SIG-M5 treated with dmso at 0.1 percent for 504 hours (cell line): ENCODE data around the gene PLPPR1.
"Not testable (repeated sequence)": the region's sequence is repeated elsewhere in the genome, so short reads cannot be mapped to it uniquely, and the experiment has no call there.

ENCODE experiments used
- DNase-seq: peaks from one replicate; lab custom pipeline; 2025; ENCODE audit not compliant: unreplicated experiment; lab: John Stamatoyannopoulos, UW

Gene PLPPR1

DNA sequence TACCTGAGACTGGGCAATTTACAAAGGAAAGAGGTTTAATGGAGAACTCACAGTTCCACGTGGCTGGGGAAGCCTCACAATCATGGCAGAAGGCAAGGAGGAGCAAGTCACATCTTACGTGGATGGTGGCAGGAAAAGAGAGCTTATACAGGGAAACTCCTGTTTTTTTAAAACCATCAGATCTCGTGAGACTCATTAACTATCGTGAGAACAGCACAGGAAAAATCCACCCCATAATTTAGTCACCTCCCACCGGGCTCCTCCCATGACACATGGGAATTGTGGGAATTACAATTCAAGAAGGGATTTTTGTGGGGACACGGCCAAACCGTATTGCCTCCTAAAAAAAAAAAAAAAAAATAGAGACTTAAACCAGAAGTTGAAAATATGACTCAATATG is 11.1 kb downstream of the PLPPR1 start:
- not testable (repeated sequence) for DNase-seq

DNA sequence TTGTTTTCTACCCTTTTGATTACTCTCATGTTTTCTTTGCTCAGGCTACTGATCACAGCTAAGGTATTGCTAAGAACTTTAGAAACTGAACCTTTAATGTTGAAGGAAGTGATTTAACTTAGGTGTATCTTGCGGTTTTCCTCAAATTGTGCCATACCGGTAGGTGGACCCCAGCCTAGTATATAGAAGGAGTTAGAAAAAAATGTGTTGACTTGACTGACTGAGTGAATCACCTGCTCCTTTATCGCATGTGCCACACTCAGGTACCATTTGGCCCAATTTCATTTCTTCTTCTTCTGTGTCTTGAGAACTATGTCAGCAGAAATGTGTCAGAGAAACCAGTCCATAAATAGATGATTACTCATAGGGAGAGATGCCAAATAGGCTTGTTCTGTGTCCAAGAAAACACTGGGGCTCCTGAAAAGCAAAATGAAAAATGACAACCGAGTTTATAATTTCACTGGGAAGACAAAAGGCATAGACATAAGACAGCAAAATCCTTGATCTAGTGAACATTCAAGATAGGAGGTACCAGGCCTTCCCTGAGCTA is 19.4 kb downstream of the PLPPR1 start:
- DNase-seq: no peak

DNA sequence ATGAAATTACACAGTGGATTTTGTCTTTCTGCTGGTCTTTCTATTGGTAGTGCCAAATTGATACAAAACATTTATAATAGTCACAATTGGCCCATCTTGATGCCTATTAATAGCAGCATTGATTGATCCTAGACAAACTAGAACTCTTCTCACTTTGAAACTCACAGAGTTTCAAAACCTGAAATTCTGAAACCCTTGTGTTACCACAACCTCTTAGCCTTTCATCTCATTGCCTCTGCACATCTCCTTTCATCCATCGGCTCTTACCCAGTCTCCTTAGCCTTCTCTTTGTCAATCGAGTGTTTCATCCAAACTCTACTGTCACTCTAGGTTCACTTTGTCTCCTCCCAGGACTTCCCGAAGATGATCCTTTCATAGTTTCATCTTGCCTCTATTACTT is 22.1 kb downstream of the PLPPR1 start:
- DNase-seq: no peak

DNA sequence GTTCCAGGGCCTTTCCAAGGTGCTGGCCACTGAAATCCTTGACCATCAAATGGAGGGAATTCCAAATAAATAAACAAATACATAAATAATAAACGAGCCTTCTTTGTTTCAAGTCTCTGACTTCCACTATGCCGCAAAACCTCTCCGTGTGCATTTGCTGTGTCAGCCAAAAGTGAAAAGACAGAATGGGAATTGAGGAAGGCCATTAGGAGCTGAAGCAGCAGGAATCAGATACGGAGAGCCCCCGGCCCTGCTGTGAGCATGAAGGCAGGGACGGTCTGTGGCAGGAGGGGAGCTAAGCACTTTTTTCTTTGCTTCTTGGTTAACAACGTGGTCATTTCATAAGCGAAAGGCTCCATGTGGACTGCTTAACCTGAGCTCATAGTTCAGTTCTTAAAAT is 26.1 kb downstream of the PLPPR1 start:
- DNase-seq: no peak

DNA sequence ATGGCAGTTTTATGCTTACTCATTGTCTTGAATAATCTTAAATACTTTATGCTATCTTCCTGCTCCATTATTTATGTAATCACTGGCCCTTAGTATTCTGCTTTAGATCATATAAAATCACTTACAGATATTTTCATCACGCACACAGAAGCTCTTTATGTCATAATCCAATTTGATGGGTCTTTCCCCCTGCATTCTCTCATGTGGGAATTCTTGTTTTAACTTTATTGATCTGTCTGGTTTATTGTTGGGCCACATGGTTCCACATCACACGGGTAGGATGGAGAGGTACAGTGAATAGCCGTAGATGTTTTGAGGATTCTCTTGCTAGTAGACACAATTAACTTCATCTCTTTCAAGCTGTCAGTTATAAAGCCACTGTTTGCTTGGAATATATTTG is 27.0 kb downstream of the PLPPR1 start:
- DNase-seq: no peak

DNA sequence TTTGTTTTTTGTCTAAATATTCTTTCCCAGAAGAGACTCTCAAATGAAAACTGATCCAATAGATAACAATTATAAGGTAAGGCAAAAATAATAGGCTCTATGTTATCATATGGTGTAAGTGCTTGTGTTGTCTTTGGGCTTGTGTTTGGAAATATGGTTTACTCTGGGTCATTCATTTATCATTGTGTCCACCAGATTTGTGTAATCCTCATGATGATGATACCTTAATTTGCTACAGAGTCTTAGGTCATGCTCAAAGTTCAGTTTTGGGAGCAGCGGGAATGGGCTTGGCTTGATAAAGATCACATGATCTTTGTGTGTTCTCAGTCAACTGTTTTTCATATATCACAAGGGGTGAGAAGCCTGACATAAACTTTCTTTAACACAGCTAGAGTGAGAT is 34.2 kb downstream of the PLPPR1 start:
- DNase-seq: no peak

DNA sequence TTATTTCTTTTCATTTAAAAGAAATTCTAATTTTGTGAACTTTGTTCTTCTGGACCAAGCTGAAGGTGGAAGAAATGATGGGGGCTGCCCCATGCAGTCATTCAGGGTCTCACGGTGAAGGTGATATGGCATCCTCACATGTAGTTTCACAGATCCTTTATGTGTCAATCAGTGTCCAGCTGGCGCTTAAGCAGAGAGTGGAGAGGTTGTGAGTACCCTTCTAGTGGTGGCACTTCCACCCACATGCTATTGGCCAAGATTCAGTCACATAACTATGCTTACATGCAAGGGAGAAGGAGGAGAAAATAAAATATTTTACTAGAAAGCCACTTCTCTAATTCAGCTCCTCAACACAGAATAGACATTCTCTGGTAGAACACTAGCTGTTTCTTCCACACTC is 34.7 kb downstream of the PLPPR1 start:
- no peak for DNase-seq

DNA sequence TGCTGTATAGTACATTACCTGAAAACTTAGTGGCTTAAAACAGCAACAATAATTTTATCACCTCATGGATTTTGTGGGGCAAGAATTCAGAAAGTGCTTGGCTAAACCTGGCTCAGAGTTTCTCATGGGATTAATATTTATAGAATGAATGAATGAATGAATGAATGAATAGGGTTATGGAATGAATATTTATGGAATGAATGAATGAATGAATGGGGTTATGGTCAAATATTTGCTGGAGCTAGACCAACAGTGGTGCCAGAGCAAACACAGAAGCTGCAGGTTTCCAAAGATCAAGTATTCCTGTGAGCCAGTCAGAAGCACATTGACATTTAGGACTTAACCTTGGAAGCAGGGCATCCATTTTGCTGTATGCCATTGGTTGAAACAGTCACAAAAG is 35.7 kb downstream of the PLPPR1 start:
- DNase-seq: no peak

DNA sequence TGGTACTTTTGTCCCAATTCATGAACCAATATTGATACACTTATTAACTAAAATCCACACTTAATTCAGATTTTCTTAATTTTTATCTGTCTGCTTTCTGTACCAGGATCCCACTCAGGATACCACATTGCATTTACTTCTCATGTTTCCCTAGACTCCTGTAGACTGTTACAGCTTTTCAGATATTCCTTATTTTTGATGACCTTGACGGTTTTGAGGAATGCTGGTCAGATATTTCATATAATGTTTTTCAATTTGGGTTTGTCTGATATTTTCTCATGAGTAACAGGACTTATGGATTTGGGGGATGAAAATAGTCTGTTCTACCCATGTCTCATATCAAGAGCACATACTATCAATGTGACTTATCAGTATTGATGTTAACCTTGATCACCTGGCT is 37.4 kb downstream of the PLPPR1 start:
- DNase-seq: no peak

DNA sequence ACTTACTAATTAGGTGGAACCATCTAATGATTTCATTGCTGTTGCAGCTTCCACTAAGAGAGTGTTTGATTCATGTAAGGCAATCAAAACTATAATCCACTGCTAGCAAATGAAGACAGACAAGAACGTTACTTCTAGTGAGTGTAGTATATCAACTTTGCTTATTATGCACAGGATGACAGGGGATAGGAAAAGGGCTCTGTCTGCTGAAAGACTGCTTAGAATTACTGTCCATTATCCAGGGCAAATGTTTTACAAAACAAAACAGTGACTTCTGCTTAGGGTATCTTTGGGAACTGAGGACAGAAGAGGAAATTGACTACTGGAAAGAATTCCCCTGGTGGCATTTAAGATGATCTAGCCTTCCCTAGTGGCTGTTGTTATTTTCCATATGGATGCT is 40.2 kb downstream of the PLPPR1 start:
- DNase-seq: no peak

DNA sequence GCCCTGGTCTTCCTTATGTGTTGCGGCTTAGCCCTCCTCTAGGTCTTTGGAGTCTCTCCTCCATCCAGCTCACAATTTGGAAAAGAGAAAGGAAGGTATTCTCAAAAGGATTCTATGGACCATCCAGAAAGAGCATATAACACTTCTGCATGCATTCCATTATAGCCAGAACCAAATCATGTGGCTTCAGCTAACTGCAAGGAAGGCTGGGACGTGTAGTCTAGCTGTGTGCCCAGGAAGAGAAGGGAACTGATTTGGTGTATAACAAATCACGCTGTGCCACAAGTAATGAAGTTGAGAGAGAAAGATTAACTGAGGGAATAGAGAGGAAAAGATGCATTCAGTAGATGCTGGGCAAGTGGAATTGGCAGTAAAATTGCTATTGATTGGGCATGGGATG is 43.7 kb downstream of the PLPPR1 start:
- no peak for DNase-seq

DNA sequence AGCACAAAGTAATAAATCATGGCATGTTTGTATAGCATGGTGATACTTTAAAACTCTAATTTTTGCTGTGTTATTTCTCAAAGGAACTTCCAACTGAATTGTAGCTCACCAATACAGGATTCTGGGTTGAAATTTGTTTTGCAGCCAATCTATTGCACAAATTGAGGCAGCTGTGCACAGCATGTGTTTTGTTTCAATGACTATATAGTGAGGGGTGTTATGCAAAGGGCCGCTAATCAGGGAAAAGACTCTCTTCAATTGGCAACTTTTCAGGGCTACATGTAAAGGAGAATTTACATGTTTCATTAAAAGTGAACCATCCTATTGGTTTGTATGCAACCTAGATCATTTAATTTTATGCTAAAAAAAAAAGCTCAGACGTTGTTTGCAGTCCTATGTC is 44.6 kb downstream of the PLPPR1 start:
- no peak for DNase-seq

DNA sequence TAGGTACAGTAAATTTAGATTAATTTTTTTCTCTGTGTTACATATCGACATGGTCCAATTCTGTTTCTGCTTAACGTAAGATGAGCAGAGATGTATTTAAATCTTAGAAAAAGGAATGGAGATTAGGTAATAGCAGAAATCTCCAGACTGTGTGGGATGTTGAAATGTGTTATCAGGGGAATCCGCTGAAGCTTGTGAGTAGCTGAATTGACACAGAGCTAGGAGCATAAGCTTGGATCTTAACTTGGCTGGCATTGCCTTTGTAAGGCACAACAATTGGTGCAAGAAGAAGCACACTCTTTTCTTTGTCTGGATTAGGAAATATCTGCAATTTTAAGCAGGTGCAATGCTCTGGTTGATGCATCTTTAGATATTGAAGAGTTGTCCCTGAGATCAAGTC is 53.1 kb downstream of the PLPPR1 start:
- DNase-seq: no peak

DNA sequence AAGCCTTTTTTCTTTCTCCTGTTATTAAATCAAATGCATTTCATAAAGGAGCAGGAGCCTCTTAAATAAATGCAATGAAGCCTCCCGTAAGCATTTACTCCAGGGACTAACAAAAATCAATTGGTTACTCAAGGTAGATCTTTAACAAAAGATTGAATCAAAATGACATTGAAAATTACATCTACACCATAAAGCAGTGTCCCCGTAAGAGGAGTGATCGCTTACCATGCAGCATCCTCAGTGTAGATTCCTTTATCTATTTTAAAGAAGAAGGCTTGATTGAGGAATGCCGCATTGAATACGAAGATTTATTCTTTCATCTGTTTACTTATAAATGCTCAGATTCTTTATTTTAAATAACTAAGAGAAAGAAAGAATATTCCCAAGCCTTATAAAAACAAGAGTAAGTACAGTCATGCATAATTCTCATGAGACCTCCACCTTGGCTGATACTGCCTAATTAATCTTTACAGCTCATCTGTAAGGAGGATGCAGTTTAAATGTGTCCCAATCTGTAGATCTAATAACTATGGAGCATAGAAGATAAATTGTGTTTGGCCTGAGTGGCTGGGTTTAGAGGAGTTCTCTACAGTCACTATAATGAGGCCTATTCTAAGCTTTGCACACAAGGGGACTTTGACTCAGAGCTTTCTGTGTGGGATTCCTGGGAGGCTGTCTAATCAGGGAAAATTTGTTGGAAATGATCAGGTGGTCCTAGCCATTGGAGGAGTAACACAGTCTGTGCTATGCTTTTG is 55.1 kb downstream of the PLPPR1 start:
- no peak for DNase-seq

DNA sequence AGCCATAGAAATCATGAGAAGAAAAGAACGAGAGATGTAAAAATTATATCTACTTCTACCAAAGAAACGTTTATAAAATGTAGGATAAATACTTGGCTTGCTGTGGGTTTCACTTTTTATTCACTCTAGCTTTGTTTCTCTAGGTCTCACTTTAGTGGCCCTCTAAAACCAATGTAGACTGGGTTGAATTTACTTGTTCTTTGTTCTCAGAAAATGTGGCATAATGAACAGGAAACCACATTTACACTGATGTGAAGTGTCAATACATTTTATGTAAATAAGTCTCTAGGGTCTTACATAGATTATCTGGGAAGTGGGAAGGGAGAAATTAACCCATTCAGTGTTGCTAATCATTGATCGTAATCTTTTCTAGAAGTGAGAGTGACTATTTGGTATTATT is 58.9 kb downstream of the PLPPR1 start:
- DNase-seq: no peak

DNA sequence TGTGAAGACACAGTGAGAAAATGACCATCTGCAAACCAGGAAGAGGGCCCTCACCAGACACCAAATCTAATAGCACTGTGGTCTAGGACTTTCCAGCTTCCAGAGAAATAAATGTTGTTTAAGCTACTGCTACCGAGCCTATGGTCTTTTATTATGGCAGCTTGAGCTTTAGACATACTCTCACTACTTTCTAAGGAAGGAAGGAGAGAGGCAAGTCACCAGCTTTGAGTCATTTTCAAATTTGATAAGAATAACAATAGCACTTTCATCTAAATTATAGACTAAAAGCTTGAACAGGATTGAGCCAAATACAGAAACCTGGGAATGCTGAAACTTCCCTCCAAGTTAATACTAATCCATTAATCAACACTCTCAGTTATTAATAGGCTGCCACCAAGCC is 64.4 kb downstream of the PLPPR1 start:
- no peak for DNase-seq

DNA sequence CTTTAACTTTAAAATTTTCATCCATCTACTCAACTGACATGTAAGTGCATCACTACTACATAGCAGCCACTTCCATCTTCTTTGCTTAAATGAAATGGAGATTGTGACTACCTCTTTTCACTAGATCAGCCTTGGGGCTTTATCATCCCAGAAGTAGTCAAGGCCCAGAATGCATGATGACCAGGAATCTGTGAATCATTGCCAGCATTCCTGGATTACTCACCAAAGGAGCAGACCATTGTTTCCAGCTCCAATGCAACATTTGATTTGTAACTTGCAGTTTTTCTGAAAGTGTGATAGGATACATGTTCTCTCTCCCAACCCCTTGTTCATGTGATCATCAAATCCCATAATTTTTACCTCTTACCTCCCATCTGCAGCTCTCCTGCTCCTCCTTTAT is 65.1 kb downstream of the PLPPR1 start:
- DNase-seq: no peak

DNA sequence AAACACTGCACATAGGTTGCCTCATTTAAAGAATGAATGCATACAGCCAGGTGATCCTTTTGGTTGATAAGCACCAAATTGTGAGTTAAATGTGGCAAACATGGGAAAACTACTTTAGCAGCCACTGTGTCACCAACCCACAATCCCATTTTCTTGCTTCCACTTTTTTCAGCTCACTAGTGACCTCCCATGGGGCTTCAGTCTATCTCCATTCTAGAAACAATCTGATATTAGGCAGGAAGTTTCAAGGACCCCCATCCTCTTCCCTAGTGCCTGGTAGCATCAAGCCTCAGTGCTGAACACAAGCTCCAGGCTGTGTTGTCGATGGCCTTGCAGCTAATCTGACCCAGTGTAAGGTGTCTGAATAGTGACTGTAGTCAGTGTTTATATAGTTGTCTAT is 66.2 kb downstream of the PLPPR1 start:
- no peak for DNase-seq

DNA sequence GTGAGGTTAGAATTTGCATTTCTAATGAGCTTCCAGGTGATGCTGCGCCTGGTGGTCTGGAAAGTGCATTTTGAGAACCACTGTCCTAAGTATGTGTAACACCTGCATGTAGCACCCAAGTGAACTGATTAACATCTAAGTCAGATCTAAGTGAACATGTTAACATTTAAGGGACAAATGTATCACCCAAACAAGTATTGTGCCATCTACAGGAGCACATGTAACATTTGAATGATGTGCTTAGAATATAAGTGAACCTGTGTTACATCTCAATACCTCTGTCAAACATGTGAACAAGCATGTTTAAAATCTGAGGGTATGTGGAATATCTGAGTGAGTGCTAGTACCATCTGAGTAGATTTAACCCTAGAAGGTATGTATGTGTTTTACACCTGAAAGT is 68.7 kb downstream of the PLPPR1 start:
- no peak for DNase-seq

DNA sequence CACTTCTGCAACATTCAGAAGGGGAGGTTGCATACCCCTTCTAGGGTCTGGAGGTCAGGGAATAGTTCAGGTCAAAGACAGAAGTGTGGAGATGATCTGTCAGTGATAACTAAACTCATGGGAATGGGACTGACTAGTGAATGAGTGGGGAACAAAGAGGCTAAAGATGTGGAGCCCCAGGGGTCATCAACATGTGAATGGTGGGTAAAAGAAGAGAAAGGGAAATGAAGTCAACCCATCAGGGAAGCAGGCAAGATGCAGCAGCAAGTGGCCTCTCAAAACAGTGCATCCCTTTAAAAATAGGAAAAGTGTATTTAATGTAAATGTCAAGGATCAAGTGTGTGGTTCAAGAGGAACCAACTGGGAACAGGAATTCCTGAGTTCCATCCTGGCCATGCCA is 69.9 kb downstream of the PLPPR1 start:
- no peak for DNase-seq

DNA sequence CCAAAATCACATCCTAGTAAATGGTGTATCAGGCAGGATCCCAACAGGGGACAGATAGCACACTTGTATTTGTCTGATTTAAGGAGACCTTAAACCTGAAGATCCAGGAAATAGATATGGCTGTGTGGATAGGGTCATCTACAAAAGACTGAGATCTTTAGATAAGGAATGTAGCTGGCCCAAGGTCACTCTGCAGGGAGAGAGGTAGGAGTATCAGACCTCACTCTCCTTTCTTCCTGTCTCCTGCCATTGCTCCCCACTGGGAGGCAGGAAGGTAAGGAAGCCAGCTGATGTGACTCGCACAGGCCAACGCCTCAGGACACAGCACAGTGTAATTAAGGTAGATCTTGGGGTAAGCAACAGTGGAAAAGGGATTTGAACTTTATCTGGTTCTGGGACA is 85.8 kb downstream of the PLPPR1 start:
- no peak for DNase-seq

DNA sequence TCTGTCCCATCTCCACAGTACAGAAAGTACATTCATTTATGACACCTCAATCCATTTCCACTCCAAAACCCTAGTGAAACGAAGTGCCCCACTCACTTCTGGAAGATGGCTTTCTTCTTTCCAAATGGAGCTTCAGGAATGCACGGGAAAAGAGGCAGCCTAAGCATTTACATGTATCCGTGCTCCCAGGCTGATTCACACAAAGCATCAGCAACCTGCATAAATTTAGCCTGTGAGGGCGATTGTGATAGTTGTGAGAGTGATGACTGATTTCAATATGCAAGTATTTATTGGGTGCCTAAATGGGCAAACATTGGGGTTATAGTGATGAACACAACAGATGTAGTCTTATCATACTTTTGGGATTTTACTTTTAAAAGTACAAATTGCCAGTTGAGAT is 86.6 kb downstream of the PLPPR1 start:
- no peak for DNase-seq

DNA sequence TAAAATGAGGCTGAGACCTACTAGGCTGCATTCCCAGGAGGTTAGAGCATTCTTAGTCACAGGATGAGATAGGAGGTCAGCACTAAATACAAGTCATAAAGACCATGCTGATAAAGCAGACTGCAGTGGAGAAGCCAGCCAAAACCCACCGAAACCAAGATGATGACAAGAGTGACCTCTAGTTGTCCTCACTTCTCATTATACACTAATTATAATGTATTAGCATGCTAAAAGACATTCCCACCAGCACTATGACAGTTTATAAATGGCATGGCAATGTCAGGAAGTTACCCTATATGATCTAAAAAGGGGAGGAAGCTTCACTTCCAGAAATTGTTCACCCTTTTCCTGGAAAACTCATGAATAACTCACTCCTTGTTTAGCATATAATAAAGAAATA is 88.6 kb downstream of the PLPPR1 start:
- no peak for DNase-seq
